HepG2 (cell line): ENCODE measurements around the gene XAGE2. TPM values are rescaled to one million over a fixed set of nuclear protein-coding genes. Genes with fewer than 3 reads are reported as not detected.

Experiments
- ATAC-seq: fragments of 200-7000 bp; cut with Tn5 transposase; 3 replicates; pipeline ENCODE4 v1.9.1; 2020; ENCODE audit warnings: mild to moderate bottlenecking, moderate library complexity
- BruUV-seq: library from RNA; stranded (reverse); fragments of 400-500 nt; replicated peaks from 2 replicates; lab custom pipeline; 2021; lab: Mats Ljungman, UMichigan
- CTCF ChIA-PET: fragments of 300-600 bp; formaldehyde crosslinking; extraction: SDS; loops from one replicate; lab custom pipeline; 2021; ENCODE audit warnings: low total read pairs, inconsistent platforms, low intra/inter-chr PET ratio; lab: Yijun Ruan, JAX
- POLR2A ChIA-PET: fragments of 350-600 bp; sonication (Branson Sonifier 250); formaldehyde crosslinking; loops from one replicate; lab custom pipeline; 2020; ENCODE audit warnings: antibody characterized with exemption, inconsistent platforms; lab: Yijun Ruan, JAX
- DNase-seq: peaks from one replicate; pipeline ENCODE4 v3.0.0-alpha.2; 2015; ENCODE audit warnings: low spot score
- FAIRE-seq: peaks from 3 replicates; lab custom pipeline; 2011; peaks lifted over from hg19 to GRCh38; lab: Jason Lieb, UNC
- H2AFZ ChIP-seq: one replicate; pipeline ENCODE4 v1.6.1; 2011; ENCODE audit warnings: low read length, inconsistent platforms
- H3K27ac ChIP-seq: fragments of 300-600 bp; 3 replicates; pipeline ENCODE4 v1.8.0; 2011; ENCODE audit warnings: mixed run types, mild to moderate bottlenecking, mixed read lengths, low read length, inconsistent platforms; ENCODE audit not compliant: insufficient read depth; ENCODE audit errors: extremely low read length
- H3K27me3 ChIP-seq, 2 experiments: fragments of 200-600 bp in 1 of 2; 2 replicates in 1 of 2; 3 replicates in 1 of 2; pipeline versions ENCODE4 v1.6.0 to v1.8.0; 2011; ENCODE audit warnings: low read length in 2 of 2, mild to moderate bottlenecking in 2 of 2, moderate library complexity in 2 of 2, inconsistent platforms in 1 of 2; ENCODE audit not compliant: insufficient read depth in 2 of 2, control insufficient read depth in 1 of 2
- H3K36me3 ChIP-seq, 2 experiments: fragments of 200-600 bp in 1 of 2; replicated peaks in 1 of 2; 2 replicates in 1 of 2; 3 replicates in 1 of 2; pipeline versions ENCODE4 v1.5.1 to v1.8.0; 2011; ENCODE audit warnings: low read length in 2 of 2, inconsistent platforms in 1 of 2; ENCODE audit not compliant: insufficient read depth in 2 of 2, control insufficient read depth in 1 of 2
- H3K4me1 ChIP-seq: 2 replicates; pipeline ENCODE4 v1.5.1; 2012; ENCODE audit warnings: low read length, inconsistent platforms; ENCODE audit not compliant: insufficient read depth
- H3K4me2 ChIP-seq: 2 replicates; pipeline ENCODE4 v1.6.0; 2011; ENCODE audit warnings: low read depth, low read length, inconsistent platforms
- H3K4me3 ChIP-seq, 3 experiments: fragments of 200-600 bp in 1 of 3; sonication (generic), shearing (Covaris generic) in 1 of 3; replicated peaks in 1 of 3; 2 replicates each; pipeline ENCODE4 v1.5.1; 2011 to 2016; ENCODE audit warnings: low read length in 3 of 3, inconsistent platforms in 2 of 3, low read depth in 2 of 3, mild to moderate bottlenecking in 2 of 3, control low read depth in 1 of 3, mixed read lengths in 1 of 3; ENCODE audit not compliant: insufficient read depth in 1 of 3
- H3K79me2 ChIP-seq: one replicate; pipeline ENCODE4 v1.6.1; 2011; ENCODE audit warnings: low read length, inconsistent platforms; ENCODE audit not compliant: insufficient read depth
- H3K9ac ChIP-seq: 2 replicates; pipeline ENCODE4 v1.6.0; 2011; ENCODE audit warnings: mild to moderate bottlenecking, low read depth, low read length, inconsistent platforms; ENCODE audit not compliant: insufficient read depth
- H3K9me3 ChIP-seq: 2 replicates; pipeline ENCODE4 v1.5.1; 2012; ENCODE audit warnings: mild to moderate bottlenecking, low read length
- H4K20me1 ChIP-seq: 2 replicates; pipeline ENCODE4 v1.6.0; 2011; ENCODE audit warnings: inconsistent platforms, mild to moderate bottlenecking, low read length, moderate library complexity; ENCODE audit not compliant: insufficient read depth
- ARID2 ChIP-seq: sonication (generic); formaldehyde crosslinking; IDR thresholded peaks from 2 replicates; pipeline ENCODE4 v1.8.1; 2022; ENCODE audit warnings: mild to moderate bottlenecking, missing genetic modification reagents, borderline replicate concordance
- CHD4 ChIP-seq: fragments of 200-600 bp; sonication (generic); IDR thresholded peaks from 2 replicates; pipeline ENCODE4 v1.7.0; 2017; ENCODE audit warnings: mild to moderate bottlenecking, low read length, borderline replicate concordance
- ETS1 ChIP-seq: sonication (generic); formaldehyde crosslinking; IDR thresholded peaks from 2 replicates; pipeline ENCODE4 v1.4.0; 2020; ENCODE audit warnings: missing genetic modification reagents
- HOXA5 ChIP-seq: sonication (generic); formaldehyde crosslinking; IDR thresholded peaks from 2 replicates; pipeline ENCODE4 v1.4.0; 2020; ENCODE audit warnings: missing genetic modification reagents
- MAF1 ChIP-seq: sonication (generic); formaldehyde crosslinking; IDR thresholded peaks from 2 replicates; pipeline ENCODE4 v1.5.0; 2020; ENCODE audit warnings: missing genetic modification reagents, borderline replicate concordance
- NFE2L1 ChIP-seq: sonication (generic); formaldehyde crosslinking; IDR thresholded peaks from 2 replicates; pipeline ENCODE4 v1.4.0; 2020; ENCODE audit warnings: missing genetic modification reagents, mild to moderate bottlenecking, borderline replicate concordance
- POGK ChIP-seq: sonication (generic); formaldehyde crosslinking; conservative IDR thresholded peaks from 2 replicates; pipeline ENCODE4 v1.8.0; 2022; ENCODE audit warnings: mild to moderate bottlenecking, moderate library complexity, missing genetic modification reagents
- POLR2G ChIP-seq: fragments of 200-400 bp; formaldehyde crosslinking; IDR thresholded peaks from 2 replicates; pipeline ENCODE4 v1.6.1; 2018; ENCODE audit warnings: mild to moderate bottlenecking, low read depth, low read length, moderate library complexity
- SRSF1 ChIP-seq: fragments of 200-400 bp; formaldehyde crosslinking; optimal IDR thresholded peaks from 2 replicates; pipeline ENCODE3; 2017; ENCODE audit warnings: mild to moderate bottlenecking, low read depth, low read length, moderate library complexity
- TGIF2 ChIP-seq: IDR thresholded peaks from 2 replicates; pipeline ENCODE4 v1.6.1; 2016; ENCODE audit warnings: control low read depth, missing compliant biosample characterization
- YEATS4 ChIP-seq: sonication (generic); formaldehyde crosslinking; IDR thresholded peaks from 2 replicates; pipeline ENCODE4 v1.4.0; 2020; ENCODE audit warnings: missing genetic modification reagents, borderline replicate concordance
- ZBTB37 ChIP-seq: sonication (generic); formaldehyde crosslinking; IDR thresholded peaks from 2 replicates; pipeline ENCODE4 v1.4.0; 2020; ENCODE audit warnings: mild to moderate bottlenecking, missing genetic modification reagents
- ZBTB38 ChIP-seq: sonication (generic); formaldehyde crosslinking; IDR thresholded peaks from 2 replicates; pipeline ENCODE4 v1.5.1; 2020; ENCODE audit warnings: mild to moderate bottlenecking, missing genetic modification reagents
- ZNF543 ChIP-seq: sonication (generic); formaldehyde crosslinking; IDR thresholded peaks from 2 replicates; pipeline ENCODE4 v1.4.0; 2020; ENCODE audit warnings: mild to moderate bottlenecking, missing genetic modification reagents
- ZNF770 ChIP-seq: sonication (generic); formaldehyde crosslinking; IDR thresholded peaks from 2 replicates; pipeline ENCODE4 v1.5.0; 2020; ENCODE audit warnings: mild to moderate bottlenecking, missing genetic modification reagents
- ZNF839 ChIP-seq: sonication (generic); formaldehyde crosslinking; IDR thresholded peaks from 2 replicates; pipeline ENCODE4 v1.4.0; 2020; ENCODE audit warnings: missing genetic modification reagents, mild to moderate bottlenecking, borderline replicate concordance
- ZNF850 ChIP-seq: sonication (generic); formaldehyde crosslinking; conservative IDR thresholded peaks from 2 replicates; pipeline ENCODE4 v1.9.0; 2021; ENCODE audit warnings: mild to moderate bottlenecking, missing genetic modification reagents
- ZNF883 ChIP-seq: sonication (generic); formaldehyde crosslinking; IDR thresholded peaks from 2 replicates; pipeline ENCODE4 v1.5.1; 2020; ENCODE audit warnings: mild to moderate bottlenecking, missing genetic modification reagents; ENCODE audit errors: not compliant biosample characterization
- WGBS: methylation state at CpG from one replicate; pipeline ENCODE4 v1.1.6; 2017; ENCODE audit warnings: low lambda C conversion rate; 5-methylcytosine and 5-hydroxymethylcytosine counted together
- in situ Hi-C: cut with HindIII; loops from 2 replicates; pipeline ENCODE4 v1.10.0; 2017; ENCODE audit warnings: low pct_unique_long_range_greater_than_20kb; ENCODE audit not compliant: extremely low pct_ligation_motif_present
- intact Hi-C: fragments of 100-400 bp; cut with micrococcal nuclease; formaldehyde crosslinking; loops from one replicate; pipeline ENCODE4 v1.10.0; 2022; ENCODE audit not compliant: unreplicated experiment
- polyA plus RNA-seq, 8 experiments: library from polyadenylated mRNA; depleted of rRNA in 3 of 8; stranded (reverse) in 7 of 8; unstranded in 1 of 8; fragments of >200 nt; fragmentation: Illumina TruSeq in 4 of 8; extraction: Trizol in 4 of 8; gene quantifications; 2 replicates each; pipeline versions ENCODE4 v1.2.1 to v1.2.3, GENCODE V29; 2011 to 2016; ENCODE audit warnings: low read depth in 4 of 8, missing spikeins in 1 of 8, mixed read lengths in 1 of 8; ENCODE audit not compliant: insufficient read depth in 1 of 8
- total RNA-seq, 5 experiments: library from RNA; depleted of rRNA; stranded (reverse); fragments of >200 nt; fragmentation: Illumina TruSeq; extraction: Trizol; gene quantifications; 2 replicates each; pipeline ENCODE4 v1.2.3, GENCODE V29; 2016; ENCODE audit warnings: low read depth in 1 of 5

XAGE2 gene
- total and polyA plus RNA-seq, 2 of the 13 experiments (the other 11 are each of a cell fraction or from before 2014, with no cell fraction given), result not detected

GRCh38 chrX:52416816-52417215, 48.0 kb downstream of the XAGE2 start:
- H3K4me1 ChIP-seq, result no peaks in the 10 kb centered on the region
- no peak overlapping the region for H3K4me2 ChIP-seq
- H3K4me3 ChIP-seq, result no peak overlapping the region
- no peaks in the 10 kb centered on the region for H3K79me2 ChIP-seq
- no peak for ATAC-seq
- H3K9me3 ChIP-seq, result no peaks in the 10 kb centered on the region
- WGBS, result 13% methylated on average over 2 of the region's 3 CpGs
- in situ Hi-C loops, result no loop called here
- no peak overlapping the region for H3K27ac ChIP-seq
- no peaks in the 10 kb centered on the region for H4K20me1 ChIP-seq
- CTCF ChIA-PET, result no interaction called here
- BruUV-seq, result no TSS peak
- intact Hi-C loops, result no loop called here
- no peaks in the 10 kb centered on the region for H3K36me3 ChIP-seq
- H2AFZ ChIP-seq, result no peak overlapping the region
- no peak for FAIRE-seq
- no peak overlapping the region for H3K9ac ChIP-seq
- H3K27me3 ChIP-seq, result no peaks in the 10 kb centered on the region
- POLR2A ChIA-PET, result no interaction called here
- DNase-seq, result no peak
- TF ChIP-seq NFE2L1 (CRISPR knock-in tag) (no peak), YEATS4 (CRISPR knock-in tag) (no peak), POGK (CRISPR knock-in tag) (no peak), MAF1 (CRISPR knock-in tag) (no peak), TGIF2 (CRISPR knock-in tag) (no peak), SRSF1 (no peak), POLR2G (no peak), ETS1 (CRISPR knock-in tag) (no peak), ZBTB38 (no peak), ARID2 (CRISPR knock-in tag) (no peak), ZNF883 (CRISPR knock-in tag) (no peak), HOXA5 (no peak), ZNF839 (no peak), ZNF850 (no peak), ZNF543 (CRISPR knock-in tag) (no peak), CHD4 (no peak), ZBTB37 (no peak), ZNF770 (CRISPR knock-in tag) (no peak)
